GM23338 (cell line): Measurements from ENCODE around the gene VWA7. TPM values are rescaled to one million over a fixed set of nuclear protein-coding genes. Genes with fewer than 3 reads are reported as not detected.
A peak's percentile ranks its signal among the peaks of the same experiment; 100 is the strongest.

Experiments used
- ATAC-seq: fragments of 200-7000 bp; cut with Tn5 transposase; 3 replicates; pipeline ENCODE4 v1.9.1; 2020
- DNase-seq: peaks from one replicate; pipeline ENCODE4 v3.0.0-alpha.2; 2015; ENCODE audit warnings: low spot score
- H2AFZ ChIP-seq: fragments of 200-600 bp; sonication (generic); 2 replicates; pipeline ENCODE4 v1.8.0; 2016; ENCODE audit warnings: antibody characterized with exemption, mild to moderate bottlenecking, moderate library complexity
- H3F3A ChIP-seq: fragments of 200-600 bp; sonication (generic); replicated peaks from 2 replicates; pipeline ENCODE4 v1.8.0; 2017; ENCODE audit warnings: antibody characterized with exemption, mixed run types, low read depth
- H3K27ac ChIP-seq: fragments of 200-600 bp; sonication (generic); 2 replicates; pipeline ENCODE4 v1.6.1; 2016; ENCODE audit warnings: low read depth
- H3K27me3 ChIP-seq: fragments of 200-600 bp; sonication (generic); 2 replicates; pipeline ENCODE4 v1.8.0; 2016; ENCODE audit warnings: mild to moderate bottlenecking, mixed run types, moderate library complexity; ENCODE audit not compliant: insufficient read depth
- H3K36me3 ChIP-seq: fragments of 200-600 bp; sonication (generic); 2 replicates; pipeline ENCODE4 v1.8.0; 2016; ENCODE audit warnings: mild to moderate bottlenecking; ENCODE audit not compliant: insufficient read depth
- H3K4me1 ChIP-seq: fragments of 200-600 bp; sonication (generic); 2 replicates; pipeline ENCODE4 v1.8.0; 2016; ENCODE audit warnings: mild to moderate bottlenecking, moderate library complexity; ENCODE audit not compliant: insufficient read depth
- H3K4me2 ChIP-seq: fragments of 200-600 bp; sonication (generic); 2 replicates; pipeline ENCODE4 v1.7.1; 2017; ENCODE audit warnings: mixed run types
- H3K4me3 ChIP-seq: fragments of 200-600 bp; sonication (generic); 2 replicates; pipeline ENCODE4 v1.6.1; 2016; ENCODE audit warnings: mixed run types
- H3K79me2 ChIP-seq: fragments of 200-600 bp; sonication (generic); replicated peaks from 2 replicates; pipeline ENCODE4 v1.8.0; 2017; ENCODE audit warnings: mild to moderate bottlenecking; ENCODE audit not compliant: insufficient read depth
- H3K9me2 ChIP-seq: fragments of 200-600 bp; sonication (generic); 2 replicates; pipeline ENCODE4 v1.8.0; 2017; ENCODE audit not compliant: insufficient read depth
- H4K20me1 ChIP-seq: fragments of 200-600 bp; sonication (generic); replicated peaks from 2 replicates; pipeline ENCODE4 v1.8.0; 2017; ENCODE audit warnings: mild to moderate bottlenecking; ENCODE audit not compliant: insufficient read depth
- H3K27ac Mint-ChIP-seq: 2 replicates; pipeline ENCODE4 v1.8.0; 2020; ENCODE audit warnings: inconsistent platforms, mild to moderate bottlenecking, moderate library complexity, mixed read lengths
- H3K27me3 Mint-ChIP-seq: 3 replicates; pipeline ENCODE4 v1.8.0; 2022; ENCODE audit warnings: low read depth, mild to moderate bottlenecking, moderate library complexity, mixed read lengths, inconsistent platforms; ENCODE audit not compliant: insufficient read depth, poor library complexity
- H3K36me3 Mint-ChIP-seq: 3 replicates; pipeline ENCODE4 v1.8.0; 2021; ENCODE audit warnings: low read depth, mild to moderate bottlenecking, inconsistent platforms, moderate library complexity, mixed read lengths
- H3K4me1 Mint-ChIP-seq: 3 replicates; pipeline ENCODE4 v1.8.0; 2020; ENCODE audit warnings: mild to moderate bottlenecking, inconsistent platforms, mixed read lengths
- H3K4me3 Mint-ChIP-seq: 3 replicates; pipeline ENCODE4 v1.8.0; 2021; ENCODE audit warnings: moderate library complexity, mild to moderate bottlenecking, inconsistent platforms, mixed read lengths
- H3K9me3 Mint-ChIP-seq: 3 replicates; pipeline ENCODE4 v1.8.0; 2020; ENCODE audit warnings: moderate library complexity, mild to moderate bottlenecking, inconsistent platforms, mixed read lengths
- CREB1 ChIP-seq: fragments of 250-450 bp; sonication (Bioruptor Pico); IDR thresholded peaks from 2 replicates; pipeline ENCODE4 v1.5.0; 2020; ENCODE audit warnings: low read depth, mild to moderate bottlenecking, moderate library complexity
- EZH2 ChIP-seq: fragments of 200-600 bp; sonication (generic); IDR thresholded peaks from one replicate; pipeline ENCODE4 v1.8.0; 2017; ENCODE audit warnings: antibody characterized with exemption, mild to moderate bottlenecking, low read depth; ENCODE audit not compliant: unreplicated experiment
- JUNB ChIP-seq: IDR thresholded peaks from one replicate; pipeline ENCODE4 v1.6.1; 2016; ENCODE audit warnings: antibody characterized with exemption; ENCODE audit not compliant: unreplicated experiment
- POLR2AphosphoS5 ChIP-seq: IDR thresholded peaks from 2 replicates; pipeline ENCODE4 v1.6.1; 2016; ENCODE audit warnings: antibody characterized with exemption, low read depth
- ZNF462 ChIP-seq: fragments of 250-450 bp; sonication (Bioruptor Pico); IDR thresholded peaks from 2 replicates; pipeline ENCODE4 v1.5.0; 2020; ENCODE audit warnings: mild to moderate bottlenecking, moderate library complexity
- long read RNA-seq: library from polyadenylated mRNA; unstranded; transcript quantifications from one replicate; pipeline ENCODE4 v2.0.0, GENCODE V29; 2020; ENCODE audit not compliant: unreplicated experiment
- polyA plus RNA-seq: library from polyadenylated mRNA; unstranded; fragments of >200 nt; fragmentation: Nextera tagmentation; extraction: Ambion mirVana; gene quantifications from 2 replicates; pipeline ENCODE4 v1.2.1, GENCODE V29; 2016
- total RNA-seq: library from RNA; depleted of rRNA; stranded (reverse); fragments of >200 nt; shearing (Covaris generic); gene quantifications from 2 replicates; pipeline ENCODE4 v1.2.3, GENCODE V29; 2014; rRNA removed
- TF ChIP-seq, protein P1 (sequence below): IDR thresholded peaks from 2 replicates; pipeline ENCODE4 v1.6.1; 2016; ENCODE audit warnings: antibody characterized with exemption

Gene VWA7, protein sequence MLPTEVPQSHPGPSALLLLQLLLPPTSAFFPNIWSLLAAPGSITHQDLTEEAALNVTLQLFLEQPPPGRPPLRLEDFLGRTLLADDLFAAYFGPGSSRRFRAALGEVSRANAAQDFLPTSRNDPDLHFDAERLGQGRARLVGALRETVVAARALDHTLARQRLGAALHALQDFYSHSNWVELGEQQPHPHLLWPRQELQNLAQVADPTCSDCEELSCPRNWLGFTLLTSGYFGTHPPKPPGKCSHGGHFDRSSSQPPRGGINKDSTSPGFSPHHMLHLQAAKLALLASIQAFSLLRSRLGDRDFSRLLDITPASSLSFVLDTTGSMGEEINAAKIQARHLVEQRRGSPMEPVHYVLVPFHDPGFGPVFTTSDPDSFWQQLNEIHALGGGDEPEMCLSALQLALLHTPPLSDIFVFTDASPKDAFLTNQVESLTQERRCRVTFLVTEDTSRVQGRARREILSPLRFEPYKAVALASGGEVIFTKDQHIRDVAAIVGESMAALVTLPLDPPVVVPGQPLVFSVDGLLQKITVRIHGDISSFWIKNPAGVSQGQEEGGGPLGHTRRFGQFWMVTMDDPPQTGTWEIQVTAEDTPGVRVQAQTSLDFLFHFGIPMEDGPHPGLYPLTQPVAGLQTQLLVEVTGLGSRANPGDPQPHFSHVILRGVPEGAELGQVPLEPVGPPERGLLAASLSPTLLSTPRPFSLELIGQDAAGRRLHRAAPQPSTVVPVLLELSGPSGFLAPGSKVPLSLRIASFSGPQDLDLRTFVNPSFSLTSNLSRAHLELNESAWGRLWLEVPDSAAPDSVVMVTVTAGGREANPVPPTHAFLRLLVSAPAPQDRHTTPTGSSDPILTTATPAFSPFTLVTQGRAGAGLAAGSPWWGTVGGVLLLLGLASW
- total RNA-seq (0.07 and 0.12 TPM in 2 replicates), polyA plus RNA-seq (0.36 and 0.75 TPM in 2 replicates)
- long read RNA-seq, result 0 reads

DNA sequence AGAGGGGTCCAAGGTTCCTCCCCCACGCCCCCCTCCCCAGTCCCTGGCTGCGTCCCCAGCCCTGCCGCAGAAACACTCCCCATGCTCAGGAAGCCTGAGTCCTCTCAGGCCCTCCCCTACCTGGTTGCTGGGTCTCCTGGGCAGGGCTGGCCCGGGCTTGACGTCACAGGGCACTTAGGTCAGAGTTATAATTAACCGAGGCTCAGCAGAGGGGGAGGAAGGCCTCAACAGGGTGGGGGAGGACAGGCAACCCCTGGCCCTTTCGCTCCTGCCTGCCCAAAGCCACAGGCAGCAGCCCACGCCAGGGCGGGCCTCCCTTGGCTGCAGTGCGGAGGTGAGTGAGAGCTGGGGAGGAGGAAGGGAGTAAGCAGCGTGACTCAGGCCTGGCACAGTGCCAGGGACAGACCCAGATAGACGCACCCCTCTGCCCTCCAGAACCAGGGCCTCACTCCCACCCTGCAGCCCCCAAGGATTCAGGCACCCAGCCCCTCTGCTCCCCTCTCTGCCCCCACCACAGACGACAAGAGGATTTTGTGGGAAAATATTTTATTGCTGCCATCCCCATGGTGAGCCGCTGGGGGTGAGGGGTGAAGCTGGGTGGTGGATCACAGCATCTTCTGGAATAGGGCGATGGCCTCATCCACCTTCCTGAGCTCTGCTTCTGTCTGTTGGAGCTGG, at the start of gene VWA7:
VWA7 (minus strand) TSS at position 340 of the 678 bp plus-strand sequence. CDS start 549 bp downstream, outside the sequence.
- Mint-ChIP-seq H3K27me3 (peaks cover 23% of the 10 kb centered on the region), H3K4me1 (no peaks in the 10 kb centered on the region), H3K9me3 (no peaks in the 10 kb centered on the region), H3K36me3 (peaks cover 23% of the 10 kb centered on the region), H3K4me3 (no peak within 1 kb of the TSS), H3K27ac (peak within 1 kb of the TSS; percentile 45; the same call in 1 of the 2 replicates)
- Histone ChIP-seq H4K20me1 (no peaks in the 10 kb centered on the region; the same call in 1 of the 2 replicates), H3K4me1 (no peaks in the 10 kb centered on the region), H3K4me2 (0 out of 2 replicates have a peak within 1 kb of the TSS, but pooled peaks have one; percentile 20), H3K79me2 (no peaks in the 10 kb centered on the region), H3K4me3 (no peak within 1 kb of the TSS), H2AFZ (no peak within 1 kb of the TSS), H3K27me3 (no peaks in the 10 kb centered on the region), H3K27ac (peak within 1 kb of the TSS; percentile 72; the same call in 1 of the 2 replicates), H3F3A (peaks cover 4% of the 10 kb centered on the region; the same call in 1 of the 2 replicates), H3K36me3 (no peaks in the 10 kb centered on the region), H3K9me2 (no peaks in the 10 kb centered on the region)
- DNase-seq, result peak; percentile 39
- ATAC-seq, result peak; percentile 38
- TF ChIP-seq POLR2AphosphoS5 (peak; percentile 48), CREB1 (CRISPR knock-in tag) (peak; percentile 54; the same call in 1 of the 2 replicates)
- TF ChIP-seq, protein P1, sequence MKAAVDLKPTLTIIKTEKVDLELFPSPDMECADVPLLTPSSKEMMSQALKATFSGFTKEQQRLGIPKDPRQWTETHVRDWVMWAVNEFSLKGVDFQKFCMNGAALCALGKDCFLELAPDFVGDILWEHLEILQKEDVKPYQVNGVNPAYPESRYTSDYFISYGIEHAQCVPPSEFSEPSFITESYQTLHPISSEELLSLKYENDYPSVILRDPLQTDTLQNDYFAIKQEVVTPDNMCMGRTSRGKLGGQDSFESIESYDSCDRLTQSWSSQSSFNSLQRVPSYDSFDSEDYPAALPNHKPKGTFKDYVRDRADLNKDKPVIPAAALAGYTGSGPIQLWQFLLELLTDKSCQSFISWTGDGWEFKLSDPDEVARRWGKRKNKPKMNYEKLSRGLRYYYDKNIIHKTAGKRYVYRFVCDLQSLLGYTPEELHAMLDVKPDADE, result no peak

- Histone ChIP-seq H4K20me1 (peaks cover 5% of the 10 kb centered on the region), H3K4me1 (peaks cover 49% of the 10 kb centered on the region), H3F3A (peaks cover 18% of the 10 kb centered on the region), H3K27ac (peak overlapping the region; percentile 89), H3K9me2 (no peaks in the 10 kb centered on the region), H3K27me3 (no peaks in the 10 kb centered on the region), H2AFZ (no peak overlapping the region), H3K79me2 (peaks cover 26% of the 10 kb centered on the region), H3K4me3 (peak overlapping the region; percentile 43), H3K4me2 (peak overlapping the region; percentile 86), H3K36me3 (no peaks in the 10 kb centered on the region)
- peak overlapping the region; percentile 80 for H3K4me3 Mint-ChIP-seq
- peaks cover 43% of the 10 kb centered on the region for H3K4me1 Mint-ChIP-seq
- peaks cover 25% of the 10 kb centered on the region for H3K27me3 Mint-ChIP-seq
- peak; percentile 83 for DNase-seq
- peaks cover 4% of the 10 kb centered on the region; the same call in 2 of the 3 replicates for H3K36me3 Mint-ChIP-seq
- no peak for TF ChIP-seq ZNF462
- TF ChIP-seq EZH2, result no peak
- TF ChIP-seq JUNB, result no peak
- peak; percentile 30 for ATAC-seq
- H3K27ac Mint-ChIP-seq, result peak overlapping the region; percentile 98
- H3K9me3 Mint-ChIP-seq, result peaks cover 7% of the 10 kb centered on the region; the same call in 2 of the 3 replicates
Measured at GRCh38 chr6:31826793-31827285, 49.7 kb upstream of the VWA7 start.
